Measurements from ENCODE around the gene VILL.

GRCh38 chr3:37969596-37970100, 20.9 kb upstream of the VILL start:
- TF ChIP-seq POLR2A (IDR thresholded peaks at IDR 0.05; ENCODE audit: low read length) = no peak
- no peak for TF ChIP-seq GATA1 (IDR thresholded peaks at IDR 0.05; ENCODE audit: low read depth, low read length)
